ENCODE results near the gene NR2C2. TPM values are rescaled to one million over a fixed set of nuclear protein-coding genes. Genes with fewer than 3 reads are reported as not detected.
A peak's percentile ranks its signal among the peaks of the same experiment; 100 is the strongest.

Gene NR2C2
- total RNA-seq, 1 donor from 2014 or later, result 92.6 TPM

DNA sequence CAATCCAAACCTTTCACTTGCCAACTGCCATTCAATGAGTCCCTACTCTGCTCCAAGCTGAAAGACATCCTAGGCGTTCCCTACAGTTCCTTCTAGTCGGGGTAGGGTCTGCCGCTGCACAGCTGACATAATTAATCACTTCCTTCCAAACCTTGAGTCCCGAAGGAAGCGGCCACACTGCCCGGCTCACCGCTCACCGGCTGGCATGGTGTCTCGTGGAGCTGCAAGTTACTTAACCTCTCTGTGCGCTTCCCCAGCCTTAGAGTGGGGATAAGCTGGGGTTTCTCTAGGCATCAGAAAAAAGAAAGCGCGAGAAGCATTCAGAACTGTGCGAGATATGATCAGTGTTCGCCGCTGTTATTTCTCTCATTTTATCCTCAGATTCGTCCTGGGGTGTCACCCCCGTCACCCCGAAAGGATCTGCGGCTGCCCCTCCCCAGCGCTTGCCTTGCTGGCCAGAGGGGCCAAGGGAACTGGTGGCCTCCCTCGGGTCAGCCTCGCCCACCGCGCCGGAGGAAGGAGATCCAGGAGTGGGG lies 117.0 kb downstream of the NR2C2 start:
- DNase-seq, result no peak

DNA sequence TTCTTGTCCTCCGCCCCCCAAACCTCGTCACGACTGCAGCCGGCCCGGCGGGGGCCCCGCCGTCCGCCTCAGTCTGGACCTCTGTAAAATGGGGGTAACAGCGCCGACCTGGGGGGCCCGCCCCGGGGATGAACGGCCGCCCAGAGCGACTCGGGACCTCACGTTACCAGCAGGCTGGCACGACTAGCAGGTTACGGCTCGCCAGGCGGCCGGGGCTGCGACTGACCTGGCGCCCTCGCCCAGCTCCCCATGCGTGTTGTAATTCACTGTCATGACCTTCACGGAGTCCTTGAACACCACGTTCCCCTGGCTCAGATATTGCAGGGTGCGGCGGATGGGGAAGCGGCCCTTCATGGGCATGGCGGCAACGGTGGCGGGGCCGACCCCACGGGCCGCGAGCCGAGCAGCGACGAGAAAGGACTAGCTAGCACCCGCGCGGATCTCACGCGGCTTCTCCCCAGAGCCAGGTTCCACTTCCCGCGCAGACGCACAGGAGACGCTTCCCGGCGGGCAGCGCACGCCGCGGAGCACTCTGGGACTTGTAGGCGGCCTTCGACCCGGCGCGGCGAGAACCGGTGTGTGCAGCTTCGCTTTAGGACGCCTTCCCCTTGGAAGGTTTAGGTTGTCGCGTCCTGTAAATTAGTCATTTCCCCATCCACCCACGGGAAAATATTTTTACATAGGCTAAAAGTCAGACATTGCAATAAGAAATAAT lies 117.6 kb downstream of the NR2C2 start, which contains the start of gene MRPS25:
Gene MRPS25, minus strand, starts transcription at position 481 of the 715 bp plus-strand sequence. Its CDS starts 121 bp downstream, at position 360.
- peak; percentile 80 for DNase-seq

DNA sequence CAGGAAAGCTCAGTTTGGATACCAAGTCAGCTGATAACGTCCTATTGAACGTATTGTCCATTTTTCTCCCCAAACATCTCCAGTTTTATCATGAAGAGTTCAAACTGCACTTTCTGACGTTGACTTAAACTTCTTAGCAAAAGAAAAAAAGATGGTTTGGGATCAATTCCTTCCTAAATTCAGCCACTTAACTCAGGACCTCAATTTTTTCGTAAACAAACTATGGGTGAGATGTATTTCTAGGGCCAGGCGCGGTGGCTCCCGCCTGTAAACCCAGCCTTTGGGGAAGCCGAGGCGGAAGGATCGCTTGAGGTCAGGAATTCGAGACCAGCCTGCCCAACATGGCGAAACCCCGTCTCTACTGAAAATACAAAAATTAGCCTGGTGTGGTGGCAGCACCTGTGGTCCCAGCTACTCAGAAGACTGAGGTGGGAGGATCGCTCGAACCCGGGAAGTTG lies 118.2 kb downstream of the NR2C2 start:
- no peak for DNase-seq

DNA sequence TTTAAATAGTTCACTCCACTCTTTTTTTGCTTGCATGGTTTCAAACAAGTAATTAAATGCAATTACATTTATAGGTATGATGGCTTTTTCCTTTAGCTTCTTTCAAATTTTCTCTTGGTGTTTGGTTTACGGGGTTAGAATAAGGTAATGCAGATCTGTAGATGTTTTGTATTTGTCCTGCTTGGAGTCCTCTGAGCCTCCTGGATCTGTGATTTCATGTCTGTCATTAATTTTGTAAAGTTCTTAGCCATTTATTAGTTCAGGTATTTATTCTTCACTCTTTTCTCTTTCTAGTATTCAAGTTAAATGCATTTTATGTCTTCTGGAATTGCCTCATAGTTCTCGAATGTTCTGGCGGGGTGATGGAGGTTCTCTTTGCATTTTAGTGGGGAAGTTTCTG lies 119.1 kb downstream of the NR2C2 start:
- no peak for DNase-seq

DNA sequence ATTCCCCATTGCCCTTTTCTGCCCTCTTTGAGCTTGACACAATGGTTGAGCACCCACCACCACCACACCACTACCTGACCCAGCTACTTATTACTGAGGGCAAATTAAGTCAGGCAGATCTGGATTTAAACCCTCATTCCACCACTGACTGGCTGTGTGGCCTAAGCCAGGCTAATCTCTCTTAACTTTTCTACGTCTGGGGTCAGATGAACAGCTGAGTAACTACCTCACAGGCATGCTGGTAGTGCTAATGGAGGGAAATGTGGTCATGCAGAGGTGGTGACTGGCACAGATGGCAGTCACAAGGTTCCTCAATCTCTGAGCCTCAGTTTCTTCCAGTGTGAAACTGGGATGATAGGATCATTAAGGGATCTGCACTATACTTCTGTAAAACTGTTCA lies 122.1 kb downstream of the NR2C2 start:
- no peak for DNase-seq

DNA sequence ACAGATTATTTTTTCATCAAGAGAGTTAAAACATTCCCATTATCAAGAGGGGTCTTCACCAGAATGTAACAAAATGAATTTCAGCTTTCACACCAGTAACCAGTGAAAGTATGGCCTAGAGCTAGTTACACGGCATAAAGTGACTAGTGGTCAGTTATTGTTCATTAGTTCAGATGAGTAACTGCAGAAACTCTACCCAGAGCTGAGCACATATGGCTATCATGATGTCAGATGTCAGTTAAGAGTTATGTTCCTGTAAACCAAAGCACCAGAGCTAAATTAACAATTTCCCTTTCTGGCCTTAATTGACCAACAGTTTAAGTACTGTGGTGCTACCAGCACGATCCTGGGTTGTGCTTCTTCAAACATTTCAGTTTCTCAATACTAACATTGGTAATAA lies 124.3 kb downstream of the NR2C2 start:
- DNase-seq, result no peak

DNA sequence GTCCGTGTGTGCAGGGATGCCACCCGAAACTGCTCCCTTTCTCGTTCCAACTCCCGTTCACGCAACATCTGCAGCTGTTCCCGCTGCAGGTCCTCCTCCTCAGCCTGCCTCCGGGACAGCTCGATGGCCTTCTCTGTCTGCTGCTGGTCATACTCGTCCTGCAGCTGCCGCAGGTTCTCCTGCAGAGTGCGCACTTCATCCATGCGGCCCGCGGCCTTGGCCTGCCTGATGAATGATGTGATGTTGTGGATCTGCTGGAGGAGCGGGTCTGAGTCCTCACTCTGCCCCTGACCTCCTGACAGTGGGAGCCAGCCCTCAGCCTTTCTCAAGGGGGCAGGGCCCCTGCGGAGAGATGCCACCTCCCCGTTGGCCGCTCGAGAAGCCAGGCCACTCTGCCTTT lies 127.1 kb downstream of the NR2C2 start:
- DNase-seq, result no peak

DNA sequence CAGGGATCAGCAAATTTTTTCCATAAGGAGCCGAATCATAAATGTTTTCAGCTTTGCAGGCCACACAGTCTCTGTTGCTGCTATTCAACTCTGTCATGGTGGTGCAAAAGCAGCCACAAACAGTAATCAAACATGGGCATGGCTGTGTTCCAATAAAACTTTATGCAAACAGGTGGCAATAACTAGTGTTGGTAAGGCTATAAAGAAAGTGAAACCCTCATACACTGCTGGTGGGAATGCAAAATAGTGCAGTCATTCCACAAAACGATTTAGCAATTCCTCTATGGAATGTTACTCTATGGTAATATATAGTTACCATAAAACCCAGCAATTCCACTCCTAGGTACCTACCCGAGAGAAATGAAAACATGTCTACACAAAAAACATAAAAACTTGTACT lies 131.7 kb downstream of the NR2C2 start:
- no peak for DNase-seq

DNA sequence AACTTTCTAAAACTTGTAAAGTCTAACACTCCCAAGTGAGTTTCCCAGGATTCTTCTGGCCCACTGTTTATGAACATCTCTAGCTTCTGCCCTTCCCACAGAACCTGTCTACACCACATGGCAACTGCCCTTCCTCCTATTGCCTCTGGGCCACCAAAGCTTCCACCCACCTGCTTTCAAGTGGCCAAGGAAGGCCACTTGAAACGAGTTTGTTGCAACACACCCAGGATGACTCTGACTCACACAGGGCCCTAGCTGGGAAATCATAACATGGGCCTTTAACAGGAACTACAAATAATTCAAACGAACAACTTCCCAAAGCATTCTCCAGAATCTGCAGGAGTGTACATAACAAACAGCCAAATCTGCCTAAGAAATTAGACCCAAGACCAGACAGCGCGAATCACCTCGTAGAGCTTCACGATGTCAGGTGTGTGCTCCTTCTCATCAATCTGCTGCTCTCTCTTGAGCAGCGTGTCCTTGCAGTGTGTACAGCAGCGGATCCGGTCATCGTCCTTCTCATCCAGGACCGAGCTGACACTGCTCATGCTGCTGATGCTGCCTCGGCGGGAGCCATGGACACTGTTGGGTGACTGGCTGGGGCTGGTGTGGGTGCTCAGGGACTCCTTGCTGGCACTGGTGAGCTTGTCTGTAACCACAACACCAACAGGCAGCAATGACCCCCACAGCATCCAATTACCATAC lies 134.7 kb downstream of the NR2C2 start:
- no peak for DNase-seq

DNA sequence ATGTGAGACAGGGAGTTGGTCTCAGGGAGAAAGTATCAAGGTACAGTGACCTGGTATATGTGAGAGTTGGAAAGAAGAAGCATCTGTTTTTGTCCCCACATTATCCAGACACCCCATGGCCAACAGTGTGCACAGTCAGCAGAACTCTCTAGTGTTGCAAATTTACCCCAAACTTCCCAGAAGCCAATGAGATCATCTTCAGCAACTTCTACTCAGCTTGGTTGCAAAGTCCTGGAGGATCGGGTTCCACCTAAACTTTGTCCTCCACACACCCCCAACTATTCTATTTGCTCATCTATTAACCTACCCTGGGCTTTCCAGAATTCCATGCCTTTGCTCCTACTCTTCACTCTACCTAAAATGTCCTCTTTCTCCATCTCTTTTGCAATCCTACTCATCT lies 135.9 kb downstream of the NR2C2 start:
- DNase-seq, result no peak

DNA sequence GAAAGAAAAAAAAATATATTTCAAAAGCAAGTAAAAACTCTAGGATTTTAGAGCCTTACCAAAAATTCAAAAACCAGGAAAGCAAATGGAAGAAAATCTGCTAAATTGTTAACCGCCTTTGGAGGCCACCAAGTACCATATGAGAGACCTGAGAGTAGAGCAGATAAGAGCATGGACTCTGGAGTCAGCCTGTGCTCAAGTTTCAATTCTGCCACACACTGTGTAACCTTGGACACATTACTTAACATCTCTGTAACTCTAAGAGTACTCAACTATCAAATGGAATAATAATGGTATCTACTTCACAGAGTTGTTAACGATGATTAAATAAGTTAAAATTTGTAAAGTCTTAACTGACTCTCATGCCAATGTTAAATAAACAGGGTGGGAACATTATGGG lies 138.9 kb downstream of the NR2C2 start:
- no peak for DNase-seq

DNA sequence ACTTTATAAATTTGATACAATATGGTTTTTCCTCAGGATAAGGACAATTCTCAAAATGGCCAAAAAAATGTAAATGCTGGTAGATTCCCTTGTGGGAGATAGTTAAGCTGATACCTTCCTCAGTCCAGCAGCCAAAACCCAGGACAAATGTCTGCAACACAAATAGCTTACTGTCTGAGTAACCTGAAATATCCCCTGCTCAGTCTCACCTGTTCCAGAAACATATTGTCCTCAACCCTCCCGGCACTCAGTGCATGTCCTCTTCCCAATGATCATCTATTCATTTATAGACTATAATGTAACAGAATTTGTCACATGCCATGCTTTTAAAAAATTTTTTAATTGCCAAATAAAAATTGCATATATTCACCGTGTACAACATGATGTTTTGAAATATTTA lies 139.3 kb downstream of the NR2C2 start:
- DNase-seq, result no peak

DNA sequence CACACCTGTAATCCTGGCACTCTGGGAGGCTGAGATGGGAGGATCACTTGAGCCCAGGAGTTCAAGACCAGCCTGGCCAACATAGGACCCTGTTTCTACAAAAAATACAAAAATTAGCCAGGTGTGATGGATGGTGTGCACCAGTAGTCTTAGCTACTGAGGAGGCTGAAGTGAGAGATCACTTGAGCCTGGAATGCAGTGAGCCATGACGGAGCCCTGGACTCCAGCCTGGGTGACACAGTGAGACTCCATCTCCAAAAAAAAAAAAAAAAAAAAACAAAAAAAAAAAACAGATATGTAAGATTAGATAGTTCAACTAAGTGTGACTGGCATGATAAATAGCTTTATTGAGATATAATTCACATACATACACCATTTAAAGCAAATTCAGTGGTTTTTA lies 141.8 kb downstream of the NR2C2 start:
- DNase-seq, result no peak

DNA sequence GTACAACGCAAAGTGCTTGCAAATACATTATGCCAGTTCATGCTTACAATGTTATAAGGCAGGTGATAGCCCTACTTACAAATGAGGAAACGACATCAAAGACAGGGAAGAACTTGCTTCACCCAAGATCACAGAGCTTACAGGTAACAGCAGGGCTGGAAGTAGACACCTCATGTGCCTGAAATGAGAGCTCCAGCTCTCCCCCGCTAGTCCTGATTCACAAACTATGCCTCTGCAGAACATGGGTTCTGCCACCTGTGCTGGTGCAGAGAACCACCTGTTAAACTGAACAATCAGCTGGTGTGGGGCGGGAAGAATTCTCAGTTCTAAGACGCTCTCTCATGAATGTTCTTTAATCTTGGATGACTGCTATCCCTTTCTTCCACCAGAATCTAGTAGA lies 144.2 kb downstream of the NR2C2 start:
- DNase-seq, result no peak

DNA sequence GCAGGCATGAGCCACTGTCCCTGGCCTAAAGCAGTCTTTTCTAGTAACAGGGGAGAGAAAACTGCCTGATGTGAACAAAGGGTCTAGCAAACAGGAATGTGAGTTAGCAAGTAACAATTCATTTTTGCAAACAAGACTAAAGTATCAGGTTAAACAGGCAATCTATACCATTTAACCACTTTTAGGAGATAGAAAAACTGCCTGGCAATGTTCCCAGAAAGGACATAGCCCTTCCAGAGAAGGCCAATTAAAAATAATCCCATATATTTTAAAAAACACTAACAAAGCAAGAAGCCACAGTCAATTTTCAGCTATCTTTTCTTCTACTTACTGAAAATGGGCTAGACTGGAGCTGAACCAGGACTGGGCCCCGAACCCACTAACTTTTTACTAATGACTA lies 145.3 kb downstream of the NR2C2 start:
- no peak for DNase-seq

DNA sequence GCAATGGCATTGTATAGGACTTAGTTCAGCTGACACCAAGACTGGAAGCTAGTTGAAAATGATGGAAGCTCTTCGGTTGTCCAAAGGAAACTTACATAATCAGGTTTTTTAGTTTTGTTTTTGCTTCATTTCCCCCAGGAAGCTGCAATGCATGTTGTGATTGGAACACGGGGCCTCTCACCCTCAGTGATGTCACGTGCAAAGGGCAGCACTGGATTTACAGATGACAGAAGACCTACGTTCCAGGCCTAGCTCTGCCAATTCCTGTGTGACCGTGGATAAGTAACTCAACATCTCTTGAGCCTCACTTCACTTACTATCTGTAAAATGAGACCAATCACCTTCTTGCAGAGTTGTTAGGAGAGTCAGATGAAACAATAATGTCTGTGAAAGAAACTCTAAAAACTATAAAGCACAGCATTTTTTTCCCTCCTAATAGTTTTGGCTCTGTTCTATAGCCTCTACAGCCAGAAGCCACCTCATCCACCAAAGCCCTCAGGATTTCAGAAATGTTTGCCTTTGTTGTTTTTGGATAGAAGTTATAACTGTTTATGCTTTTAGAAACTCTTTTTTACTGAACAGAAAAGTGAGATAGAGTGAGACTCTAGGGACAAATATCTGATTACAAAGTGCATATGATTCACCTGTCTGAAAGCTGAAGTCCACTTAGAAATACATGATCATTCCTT lies 146.9 kb downstream of the NR2C2 start:
- no peak for DNase-seq

DNA sequence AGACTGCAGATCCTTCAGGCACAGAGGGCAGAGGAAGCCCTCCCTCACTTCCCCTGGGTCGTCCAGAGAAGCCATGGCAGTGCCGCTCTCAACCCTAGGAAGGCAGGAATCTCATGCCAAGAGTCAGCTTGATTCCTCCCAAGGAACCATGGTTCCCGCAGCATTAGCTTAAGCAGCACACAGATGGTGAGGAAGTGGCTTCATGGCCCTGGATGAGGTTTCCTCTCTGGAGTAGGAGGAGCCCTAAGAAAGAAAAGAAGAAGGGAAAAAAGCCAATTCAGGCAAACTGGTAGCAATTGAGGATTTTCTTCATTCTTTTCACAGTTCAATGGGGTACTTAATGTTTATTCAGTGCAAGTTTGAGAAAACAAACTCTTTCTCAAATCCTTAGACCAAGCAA lies 148.7 kb downstream of the NR2C2 start:
- no peak for DNase-seq

DNA sequence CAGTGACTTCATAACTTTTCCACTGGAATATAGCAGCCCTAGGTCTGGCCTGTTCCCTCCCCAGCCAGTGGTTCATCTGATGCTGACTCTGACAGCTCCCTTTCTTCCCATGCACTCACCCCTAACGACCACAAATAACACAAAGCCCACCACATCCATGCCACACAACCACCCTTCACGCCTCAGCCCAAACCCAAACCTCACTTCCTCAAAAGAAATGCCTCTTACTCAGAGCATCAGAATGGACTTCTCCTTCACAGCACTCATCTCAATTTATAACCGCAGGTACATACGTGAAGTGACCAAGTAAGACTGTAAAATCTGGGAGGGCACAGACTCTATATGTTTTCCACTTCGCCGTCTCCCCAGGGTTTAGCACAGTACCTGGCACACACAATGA lies 150.5 kb downstream of the NR2C2 start:
- DNase-seq, result no peak

Other genes with a start within 250 kb of the NR2C2 start
- gene FGD5, start 128.6 kb upstream of the NR2C2 start, total RNA-seq, result 2.7 TPM
- 17.8 TPM for gene MRPS25, start 117.7 kb downstream of the NR2C2 start, total RNA-seq
- 70.8 TPM for gene RBSN, start 151.6 kb downstream of the NR2C2 start, total RNA-seq